ENCODE results near the gene LIX1L.

LIX1L gene

DNA sequence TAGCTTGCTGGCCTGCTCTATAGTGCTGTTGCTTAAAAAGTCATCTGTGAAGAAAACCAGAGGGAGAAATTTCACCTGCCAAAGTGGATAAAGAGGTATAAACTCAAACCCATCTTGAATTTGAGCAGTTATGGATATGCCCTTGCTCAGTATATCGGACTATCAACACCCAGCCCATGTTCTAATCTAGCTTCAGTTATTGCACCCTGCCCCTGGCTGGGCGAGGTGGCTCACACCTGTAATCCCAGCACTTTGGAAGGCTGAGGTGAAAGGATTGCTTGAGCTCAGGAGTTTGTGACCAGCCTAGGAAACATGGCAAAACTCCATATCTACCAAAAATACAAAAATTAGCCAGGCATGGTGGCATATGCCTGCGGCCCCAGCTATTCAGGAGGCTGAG lies 13.3 kb downstream of the LIX1L start:
- no peak overlapping the region for H4K8ac ChIP-seq (ENCODE audit: low read depth, low read length)

DNA sequence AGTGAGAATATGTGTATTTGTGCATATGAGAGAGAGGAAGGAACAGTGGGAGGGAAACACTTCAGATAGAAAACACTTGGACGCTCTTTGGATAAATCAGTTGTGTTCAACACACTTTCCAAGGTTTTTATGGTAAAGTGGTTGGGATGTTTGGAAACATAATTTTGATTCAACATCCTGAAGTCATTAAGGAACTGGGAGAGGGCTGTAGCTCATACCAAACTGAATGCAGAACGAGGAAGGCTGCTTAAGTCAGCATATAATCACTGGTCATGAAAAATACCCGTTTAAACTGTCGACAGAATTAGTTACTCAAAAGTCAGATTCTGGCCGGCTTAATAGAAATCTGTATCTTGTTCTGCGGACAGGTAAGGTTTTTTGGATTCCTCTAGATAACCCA lies 14.9 kb downstream of the LIX1L start:
- Histone ChIP-seq H3K4me3 (ENCODE audit: low read depth, low read length) (no peak overlapping the region), H3K79me1 (ENCODE audit: low read length) (no peaks in the 10 kb centered on the region), H2BK12ac (ENCODE audit: low read length) (no peak overlapping the region), H2AFZ (ENCODE audit: insufficient read depth, low read length, poor library complexity) (no peak overlapping the region), H4K12ac (ENCODE audit: low read depth, low read length) (no peak overlapping the region), H4K91ac (ENCODE audit: low read depth, low read length) (no peak overlapping the region), H2BK5ac (ENCODE audit: low read depth, low read length, poor library complexity) (no peak overlapping the region), H2BK120ac (ENCODE audit: insufficient read depth, low read length, poor library complexity) (no peak overlapping the region), H3K4me2 (ENCODE audit: low read length) (no peak overlapping the region), H3K27me3 (ENCODE audit: insufficient read depth, low read length) (no peaks in the 10 kb centered on the region), H3K4me1 (ENCODE audit: control insufficient read depth in 1 of 2, insufficient read depth in 2 of 2, low read length in 2 of 2) (no peaks in the 10 kb centered on the region), H3K4ac (ENCODE audit: low read depth, low read length) (no peak overlapping the region), H3K23ac (ENCODE audit: low read length) (no peak overlapping the region), H3K9ac (ENCODE audit: low read length) (no peak overlapping the region), H3K79me2 (ENCODE audit: control insufficient read depth, insufficient read depth, low read length, poor library complexity) (no peaks in the 10 kb centered on the region), H3K18ac (ENCODE audit: low read length) (no peak overlapping the region), H4K8ac (ENCODE audit: low read depth, low read length) (no peak overlapping the region), H3K27ac (ENCODE audit: low read depth, low read length) (no peak overlapping the region), H2AK5ac (ENCODE audit: low read length) (no peak overlapping the region), H3K14ac (ENCODE audit: low read length) (no peak overlapping the region), H3K36me3 (ENCODE audit: control insufficient read depth in 1 of 2, insufficient read depth in 2 of 2, low read length in 2 of 2) (no peaks in the 10 kb centered on the region), H3K9me3 (ENCODE audit: insufficient read depth, low read depth, low read length) (no peaks in the 10 kb centered on the region)
- no CpG with 5 or more reads among the region's 6 CpGs for WGBS (ENCODE audit: extremely low coverage, insufficient coverage, insufficient read length)
- no peak for DNase-seq

More for the DNA sequence above, 13.3 kb downstream of the LIX1L start:
- H3K9me3 ChIP-seq (ENCODE audit: insufficient read depth, low read depth, low read length) = no peaks in the 10 kb centered on the region
- H3K4me1 ChIP-seq (ENCODE audit: control insufficient read depth in 1 of 2, insufficient read depth in 2 of 2, low read length in 2 of 2) = no peaks in the 10 kb centered on the region
- H3K14ac ChIP-seq (ENCODE audit: low read length) = no peak overlapping the region
- no peak overlapping the region for H3K4me3 ChIP-seq (ENCODE audit: low read depth, low read length)
- H2BK120ac ChIP-seq (ENCODE audit: insufficient read depth, low read length, poor library complexity) = no peak overlapping the region
- H2BK5ac ChIP-seq (ENCODE audit: low read depth, low read length, poor library complexity) = no peak overlapping the region
- no peak overlapping the region for H3K18ac ChIP-seq (ENCODE audit: low read length)
- no peak overlapping the region for H2AFZ ChIP-seq (ENCODE audit: insufficient read depth, low read length, poor library complexity)
- WGBS (ENCODE audit: extremely low coverage, insufficient coverage, insufficient read length) = no CpG with 5 or more reads among the region's 3 CpGs
- no peaks in the 10 kb centered on the region for H3K79me1 ChIP-seq (ENCODE audit: low read length)
- no peak overlapping the region for H4K12ac ChIP-seq (ENCODE audit: low read depth, low read length)
- no peak overlapping the region for H3K9ac ChIP-seq (ENCODE audit: low read length)
- no peak for DNase-seq
- no peak overlapping the region for H3K27ac ChIP-seq (ENCODE audit: low read depth, low read length)
- no peaks in the 10 kb centered on the region for H3K79me2 ChIP-seq (ENCODE audit: control insufficient read depth, insufficient read depth, low read length, poor library complexity)
- no peak overlapping the region for H2AK5ac ChIP-seq (ENCODE audit: low read length)
- no peak overlapping the region for H4K91ac ChIP-seq (ENCODE audit: low read depth, low read length)
- H3K27me3 ChIP-seq (ENCODE audit: insufficient read depth, low read length) = no peaks in the 10 kb centered on the region
- H3K4ac ChIP-seq (ENCODE audit: low read depth, low read length) = no peak overlapping the region
- no peak overlapping the region for H3K23ac ChIP-seq (ENCODE audit: low read length)
- H2BK12ac ChIP-seq (ENCODE audit: low read length) = no peak overlapping the region
- H3K36me3 ChIP-seq (ENCODE audit: control insufficient read depth in 1 of 2, insufficient read depth in 2 of 2, low read length in 2 of 2) = no peaks in the 10 kb centered on the region
- no peak overlapping the region for H3K4me2 ChIP-seq (ENCODE audit: low read length)

DNA sequence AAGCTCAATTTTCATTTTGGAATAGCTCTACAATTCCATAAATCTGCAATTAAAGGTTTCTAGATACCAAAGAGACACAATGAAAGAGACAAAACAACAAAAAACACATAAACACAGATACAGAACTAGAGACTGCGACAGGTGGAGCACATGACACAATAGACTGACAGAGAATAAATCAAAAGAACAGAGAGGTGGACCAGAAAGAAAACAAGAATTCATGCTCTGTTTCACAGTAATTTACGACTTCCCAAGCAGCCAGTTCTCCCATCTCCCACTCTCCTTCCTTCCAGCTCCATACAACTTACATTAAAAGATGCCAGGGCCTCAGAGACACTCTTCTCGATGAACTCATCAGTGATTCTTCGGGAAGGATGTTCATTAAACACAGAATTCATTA lies 15.4 kb downstream of the LIX1L start:
- DNase-seq = no peak
- no peak overlapping the region for H2AK5ac ChIP-seq (ENCODE audit: low read length)
- no peaks in the 10 kb centered on the region for H3K36me3 ChIP-seq (ENCODE audit: control insufficient read depth in 1 of 2, insufficient read depth in 2 of 2, low read length in 2 of 2)
- H4K91ac ChIP-seq (ENCODE audit: low read depth, low read length) = no peak overlapping the region
- no peaks in the 10 kb centered on the region for H3K4me1 ChIP-seq (ENCODE audit: control insufficient read depth in 1 of 2, insufficient read depth in 2 of 2, low read length in 2 of 2)
- H3K9me3 ChIP-seq (ENCODE audit: insufficient read depth, low read depth, low read length) = no peaks in the 10 kb centered on the region
- no peak overlapping the region for H3K4me3 ChIP-seq (ENCODE audit: low read depth, low read length)
- no peak overlapping the region for H2AFZ ChIP-seq (ENCODE audit: insufficient read depth, low read length, poor library complexity)
- H4K12ac ChIP-seq (ENCODE audit: low read depth, low read length) = no peak overlapping the region
- H3K14ac ChIP-seq (ENCODE audit: low read length) = no peak overlapping the region
- H3K23ac ChIP-seq (ENCODE audit: low read length) = no peak overlapping the region
- H3K4me2 ChIP-seq (ENCODE audit: low read length) = no peak overlapping the region
- H3K4ac ChIP-seq (ENCODE audit: low read depth, low read length) = no peak overlapping the region
- no peak overlapping the region for H2BK12ac ChIP-seq (ENCODE audit: low read length)
- no peak overlapping the region for H3K18ac ChIP-seq (ENCODE audit: low read length)
- H3K79me2 ChIP-seq (ENCODE audit: control insufficient read depth, insufficient read depth, low read length, poor library complexity) = no peaks in the 10 kb centered on the region
- no CpG with 5 or more reads among the region's 4 CpGs for WGBS (ENCODE audit: extremely low coverage, insufficient coverage, insufficient read length)
- H3K9ac ChIP-seq (ENCODE audit: low read length) = no peak overlapping the region
- no peak overlapping the region for H2BK5ac ChIP-seq (ENCODE audit: low read depth, low read length, poor library complexity)
- H2BK120ac ChIP-seq (ENCODE audit: insufficient read depth, low read length, poor library complexity) = no peak overlapping the region
- no peak overlapping the region for H3K27ac ChIP-seq (ENCODE audit: low read depth, low read length)
- no peaks in the 10 kb centered on the region for H3K27me3 ChIP-seq (ENCODE audit: insufficient read depth, low read length)
- H4K8ac ChIP-seq (ENCODE audit: low read depth, low read length) = no peak overlapping the region
- H3K79me1 ChIP-seq (ENCODE audit: low read length) = no peaks in the 10 kb centered on the region

DNA sequence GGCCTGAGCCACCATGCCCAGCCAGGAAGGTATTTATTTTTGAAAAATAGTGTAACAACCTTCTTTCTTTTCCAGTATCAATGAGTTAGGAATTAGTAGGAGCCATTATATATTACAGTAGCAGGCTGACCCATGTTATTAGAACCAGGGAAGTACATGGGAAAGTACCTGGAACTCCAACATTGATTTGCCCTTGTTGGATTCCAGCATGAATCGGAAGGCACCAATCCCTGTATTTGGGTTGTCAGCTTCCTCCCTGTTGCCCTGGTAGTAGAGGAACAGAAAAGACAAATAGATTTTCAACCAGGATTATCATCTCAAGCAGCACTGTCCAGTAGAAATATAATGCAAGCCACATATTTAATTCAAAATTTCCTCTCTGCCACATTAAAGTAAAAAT lies 20.4 kb downstream of the LIX1L start:
- Histone ChIP-seq H4K91ac (ENCODE audit: low read depth, low read length) (no peak overlapping the region), H2AFZ (ENCODE audit: insufficient read depth, low read length, poor library complexity) (no peak overlapping the region), H3K9ac (ENCODE audit: low read length) (no peak overlapping the region), H2AK5ac (ENCODE audit: low read length) (no peak overlapping the region), H3K27me3 (ENCODE audit: insufficient read depth, low read length) (no peaks in the 10 kb centered on the region), H3K18ac (ENCODE audit: low read length) (no peak overlapping the region), H3K4ac (ENCODE audit: low read depth, low read length) (no peak overlapping the region), H3K79me1 (ENCODE audit: low read length) (no peaks in the 10 kb centered on the region), H2BK120ac (ENCODE audit: insufficient read depth, low read length, poor library complexity) (no peak overlapping the region), H3K4me1 (ENCODE audit: control insufficient read depth in 1 of 2, insufficient read depth in 2 of 2, low read length in 2 of 2) (no peaks in the 10 kb centered on the region), H3K36me3 (ENCODE audit: control insufficient read depth in 1 of 2, insufficient read depth in 2 of 2, low read length in 2 of 2) (no peaks in the 10 kb centered on the region), H2BK5ac (ENCODE audit: low read depth, low read length, poor library complexity) (no peak overlapping the region), H3K4me2 (ENCODE audit: low read length) (no peak overlapping the region), H3K14ac (ENCODE audit: low read length) (no peak overlapping the region), H3K23ac (ENCODE audit: low read length) (no peak overlapping the region), H3K9me3 (ENCODE audit: insufficient read depth, low read depth, low read length) (no peaks in the 10 kb centered on the region), H4K12ac (ENCODE audit: low read depth, low read length) (no peak overlapping the region), H4K8ac (ENCODE audit: low read depth, low read length) (no peak overlapping the region), H3K4me3 (ENCODE audit: low read depth, low read length) (no peak overlapping the region), H3K27ac (ENCODE audit: low read depth, low read length) (no peak overlapping the region), H3K79me2 (ENCODE audit: control insufficient read depth, insufficient read depth, low read length, poor library complexity) (no peaks in the 10 kb centered on the region), H2BK12ac (ENCODE audit: low read length) (no peak overlapping the region)
- WGBS (ENCODE audit: extremely low coverage, insufficient coverage, insufficient read length) = no CpG with 5 or more reads among the region's 1 CpG
- DNase-seq = no peak

Data from trophoblast cell (in vitro differentiated cells and primary cell).